NCI-H2081 treated with DMSO at 0.1 percent for 48 hours (cell line): ENCODE results near the gene SDK2.
"Not testable (repeated sequence)": the region's sequence is repeated elsewhere in the genome, so short reads cannot be mapped to it uniquely, and the experiment has no call there.

Experiments used
- DNase-seq: peaks from one replicate; lab custom pipeline; 2025; lab: John Stamatoyannopoulos, UW

Gene SDK2

DNA sequence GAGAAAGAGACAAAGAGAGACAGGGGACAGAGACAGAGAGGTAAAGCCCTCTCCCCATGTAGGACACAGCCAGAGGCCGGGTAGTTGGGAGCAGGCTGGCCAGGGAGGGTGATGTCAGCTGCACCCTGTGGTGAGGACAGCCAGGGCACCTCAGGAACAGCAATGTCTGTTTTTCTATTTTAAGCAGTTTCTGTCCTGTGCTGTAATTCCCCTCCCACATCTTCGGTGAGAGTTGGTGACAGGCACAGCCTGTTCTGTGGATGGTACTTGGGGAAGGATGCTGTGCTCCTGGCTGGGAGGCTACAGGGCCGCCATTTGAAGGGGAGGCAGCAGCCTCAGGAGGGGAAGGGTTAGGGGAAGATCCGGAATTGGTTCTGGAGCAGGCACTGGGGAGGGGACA lies 163.5 kb downstream of the SDK2 start:
- no peak for DNase-seq

DNA sequence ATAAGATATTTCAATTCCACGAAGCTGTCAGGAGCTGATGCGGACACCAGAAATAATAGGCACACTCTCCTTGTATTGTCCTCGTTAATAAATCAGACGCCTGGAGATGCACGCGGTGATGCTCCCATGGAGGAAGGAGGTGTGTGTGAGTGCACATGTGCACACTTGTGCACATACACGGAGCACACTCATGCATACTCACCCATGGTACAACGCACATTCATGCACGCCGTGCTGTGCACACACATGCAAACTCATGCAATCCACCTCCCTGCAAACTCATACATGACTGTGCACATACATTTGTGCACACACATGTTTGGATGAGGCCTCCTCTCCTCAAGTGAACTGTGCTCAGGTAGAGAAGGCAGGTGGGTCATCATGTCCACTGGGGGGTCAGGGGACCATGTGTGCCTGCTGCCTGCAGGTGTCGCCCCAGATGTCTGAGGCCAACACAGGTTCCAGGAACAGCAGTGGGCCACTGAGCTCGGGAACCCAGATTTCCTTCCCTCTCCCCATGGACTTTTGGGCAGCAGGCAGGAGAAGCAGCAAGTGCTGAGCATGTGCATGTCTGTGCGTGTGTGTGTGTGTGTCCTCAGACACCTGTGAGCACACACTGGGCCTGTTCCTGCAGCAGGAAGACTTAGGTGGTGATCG lies 165.3 kb downstream of the SDK2 start:
- no peak for DNase-seq

DNA sequence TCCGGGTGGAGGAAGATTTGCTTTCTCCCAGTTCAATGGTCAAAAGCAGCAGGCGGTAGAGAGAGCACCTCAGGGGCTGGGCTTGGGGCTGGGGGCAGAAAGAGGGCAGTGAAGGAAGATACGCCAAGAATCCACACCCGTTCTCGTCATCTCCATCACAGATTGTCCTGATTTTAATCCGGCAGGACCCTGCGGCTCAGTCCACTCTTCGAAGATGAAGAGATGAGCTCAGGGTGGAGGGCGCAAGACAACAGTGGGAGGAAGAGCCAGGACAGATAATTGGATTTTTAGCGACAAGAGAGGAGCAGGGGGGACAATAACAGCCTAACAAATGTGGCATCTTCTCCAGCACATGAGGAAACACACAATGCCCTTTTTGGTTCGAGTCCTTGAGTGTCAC lies 165.9 kb downstream of the SDK2 start:
- DNase-seq, result no peak

DNA sequence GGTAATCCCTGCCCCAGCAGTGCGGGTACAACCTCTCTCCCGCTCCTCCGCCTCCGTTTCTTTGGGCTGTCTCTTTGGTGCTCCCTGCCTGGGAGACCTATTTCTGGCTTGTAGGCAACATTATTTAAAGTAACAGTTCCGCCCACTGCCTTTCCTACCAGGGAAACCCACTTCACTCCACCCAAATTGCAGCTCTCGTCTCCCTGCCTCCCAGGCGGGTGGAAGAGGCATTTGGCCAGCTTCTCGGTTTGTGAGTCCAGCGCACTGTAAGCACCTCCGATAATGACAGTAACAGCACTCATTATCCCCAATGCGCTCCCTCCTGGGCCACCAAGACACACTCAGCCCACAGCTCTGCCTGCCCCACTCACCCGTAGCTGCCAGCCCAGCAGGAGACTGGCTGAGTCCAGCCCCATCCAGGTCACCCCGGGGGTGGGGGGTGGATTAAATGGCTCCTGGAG lies 167.3 kb downstream of the SDK2 start:
- DNase-seq, result peak; percentile 61

DNA sequence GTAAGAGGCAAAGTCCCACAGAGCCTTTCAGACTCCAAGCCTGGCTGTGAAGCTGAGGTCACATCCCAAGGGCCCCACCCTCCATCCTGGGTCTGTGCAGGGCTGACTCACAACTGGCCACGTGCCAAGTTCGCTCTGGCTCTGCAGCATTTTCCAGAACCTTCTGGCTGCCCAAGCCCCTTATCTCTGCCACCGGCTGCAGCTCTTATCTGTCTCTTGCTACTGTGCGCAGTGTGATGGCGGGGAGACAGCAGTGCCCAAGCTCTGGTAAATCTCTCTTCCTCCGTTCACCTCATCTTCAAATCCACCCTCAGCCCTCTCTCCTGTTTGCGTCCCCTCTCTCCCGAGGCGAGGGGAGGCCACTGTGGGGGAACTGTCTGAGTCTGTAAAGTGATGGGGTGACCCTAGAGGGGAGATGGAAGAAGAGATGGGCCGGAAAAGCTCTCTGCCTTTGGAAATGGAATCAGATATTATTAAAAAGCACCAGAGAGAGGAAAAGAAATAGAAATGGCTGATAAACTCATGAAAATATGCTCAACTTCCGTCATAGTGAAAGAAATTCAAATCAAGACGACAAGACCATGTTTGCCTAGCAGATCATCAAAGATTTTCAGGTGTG lies 169.8 kb downstream of the SDK2 start:
- no peak for DNase-seq

DNA sequence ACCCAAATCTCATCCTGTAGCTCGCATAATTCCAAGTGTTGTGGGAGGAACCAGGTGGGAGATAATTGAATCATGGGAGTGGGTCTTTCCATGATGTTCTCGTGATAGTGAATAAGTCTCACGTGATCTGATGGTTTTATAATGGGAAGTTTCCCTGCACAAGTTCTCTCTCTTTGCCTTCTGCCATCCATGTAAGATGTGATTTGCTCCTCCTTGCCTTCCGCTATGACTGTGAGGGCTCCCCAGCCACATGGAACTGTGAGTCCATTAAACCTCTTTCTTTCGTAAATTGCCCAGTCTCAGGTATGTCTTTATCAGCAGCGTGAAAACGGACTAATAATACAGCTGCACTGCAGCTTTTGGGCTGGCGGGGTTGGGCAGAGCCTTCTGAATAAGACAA lies 171.5 kb downstream of the SDK2 start:
- DNase-seq, result not testable (repeated sequence)

DNA sequence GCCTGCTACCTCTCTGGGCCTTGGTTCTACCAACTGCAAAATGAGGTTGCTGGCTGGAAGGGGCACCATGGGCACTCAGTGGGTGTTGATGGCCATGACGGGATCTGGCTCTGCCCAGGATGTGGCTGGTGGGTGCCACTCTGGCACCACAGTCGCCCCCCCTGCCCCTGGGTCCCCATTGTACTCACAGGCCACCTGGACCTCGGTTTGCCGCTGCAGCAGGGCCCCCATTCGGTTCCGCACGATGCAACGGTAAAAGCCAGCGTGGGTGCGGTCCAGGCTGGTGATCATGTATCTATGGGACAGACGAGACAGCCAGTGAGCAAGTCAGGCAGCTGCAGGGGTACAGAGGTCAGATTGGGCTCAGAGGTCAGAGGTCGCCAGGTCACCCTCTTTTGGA lies 172.3 kb downstream of the SDK2 start:
- DNase-seq, result no peak

DNA sequence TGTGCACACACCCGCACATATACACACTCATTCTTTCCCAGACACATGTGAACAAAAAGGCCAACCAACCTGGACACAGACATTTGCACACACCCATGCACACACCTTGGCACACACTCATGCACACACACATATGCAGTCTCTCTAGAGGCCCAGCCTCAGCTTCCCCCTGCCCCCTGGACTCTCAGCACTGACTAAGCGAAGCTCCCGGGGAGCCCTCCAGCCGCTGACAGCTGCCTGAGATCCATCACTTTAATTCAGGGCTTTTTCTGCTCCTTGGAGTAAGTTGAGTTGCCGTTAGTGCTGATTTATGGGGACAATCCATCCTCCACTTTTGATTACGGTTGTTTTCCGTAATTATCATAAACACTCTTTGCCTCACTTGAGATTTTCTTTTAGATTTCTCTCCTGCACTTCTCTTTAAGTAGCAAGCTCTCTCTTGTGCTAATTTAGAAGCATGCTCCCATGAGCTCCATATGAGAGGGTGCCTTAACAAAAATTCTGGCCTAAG lies 173.9 kb downstream of the SDK2 start:
- no peak for DNase-seq

DNA sequence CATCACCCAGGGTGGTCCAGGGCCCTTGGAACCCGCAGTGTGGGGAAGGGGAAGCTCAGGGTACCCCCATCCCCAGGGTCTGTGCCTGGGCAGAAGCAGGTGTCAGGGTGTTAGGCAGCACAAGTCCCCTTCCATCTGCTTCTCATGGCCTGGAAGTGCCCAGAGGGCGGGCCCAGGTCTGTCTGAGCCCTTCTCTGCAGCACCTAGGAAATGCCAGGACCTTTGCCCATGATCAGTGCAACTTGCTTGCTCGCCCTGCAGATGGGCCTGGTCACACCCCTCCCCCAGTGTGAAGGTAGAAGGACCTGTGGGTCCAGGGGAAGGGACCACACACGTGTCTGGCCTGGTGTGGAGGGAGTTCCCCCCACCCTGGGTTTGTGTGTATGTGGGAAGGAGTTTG lies 174.9 kb downstream of the SDK2 start:
- no peak for DNase-seq

DNA sequence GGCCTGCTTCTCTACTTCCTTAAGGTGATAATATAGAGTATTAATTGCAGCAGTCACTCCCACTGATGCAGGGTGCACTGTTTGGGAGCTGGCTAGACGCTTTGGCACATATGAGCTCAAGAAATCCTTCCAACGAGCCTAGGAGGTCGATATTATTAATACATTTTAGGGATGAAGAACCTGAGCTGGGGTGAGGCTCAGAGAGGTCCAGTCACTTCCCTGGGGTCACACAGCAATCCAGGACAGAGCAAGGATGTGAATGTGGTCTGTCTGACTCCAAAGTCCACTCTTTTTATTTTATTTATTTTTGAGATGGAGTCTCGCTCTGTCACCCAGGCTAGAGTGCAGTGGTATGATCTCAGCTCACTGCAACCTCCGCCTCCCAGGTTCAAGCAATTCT lies 176.0 kb downstream of the SDK2 start:
- DNase-seq, result no peak

DNA sequence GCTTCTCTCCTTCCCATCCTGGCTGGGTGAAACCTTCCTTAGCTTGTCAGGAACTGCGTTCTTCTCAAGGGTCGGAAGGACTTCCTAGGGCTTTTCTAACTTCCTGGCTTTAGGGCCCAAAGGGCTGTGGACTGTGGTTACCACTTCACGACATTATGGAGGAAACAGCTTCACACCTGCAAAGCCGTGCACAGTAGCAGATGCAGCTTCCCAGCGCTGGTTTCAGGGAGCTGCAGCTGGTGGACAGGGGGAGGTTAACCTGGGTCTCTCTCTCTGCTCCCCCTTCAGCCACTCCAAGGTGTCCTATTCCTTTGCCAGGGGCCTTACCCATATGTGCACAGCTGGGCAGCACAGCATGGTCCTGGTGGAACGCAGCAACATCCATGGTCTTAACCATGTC lies 176.6 kb downstream of the SDK2 start:
- no peak for DNase-seq

DNA sequence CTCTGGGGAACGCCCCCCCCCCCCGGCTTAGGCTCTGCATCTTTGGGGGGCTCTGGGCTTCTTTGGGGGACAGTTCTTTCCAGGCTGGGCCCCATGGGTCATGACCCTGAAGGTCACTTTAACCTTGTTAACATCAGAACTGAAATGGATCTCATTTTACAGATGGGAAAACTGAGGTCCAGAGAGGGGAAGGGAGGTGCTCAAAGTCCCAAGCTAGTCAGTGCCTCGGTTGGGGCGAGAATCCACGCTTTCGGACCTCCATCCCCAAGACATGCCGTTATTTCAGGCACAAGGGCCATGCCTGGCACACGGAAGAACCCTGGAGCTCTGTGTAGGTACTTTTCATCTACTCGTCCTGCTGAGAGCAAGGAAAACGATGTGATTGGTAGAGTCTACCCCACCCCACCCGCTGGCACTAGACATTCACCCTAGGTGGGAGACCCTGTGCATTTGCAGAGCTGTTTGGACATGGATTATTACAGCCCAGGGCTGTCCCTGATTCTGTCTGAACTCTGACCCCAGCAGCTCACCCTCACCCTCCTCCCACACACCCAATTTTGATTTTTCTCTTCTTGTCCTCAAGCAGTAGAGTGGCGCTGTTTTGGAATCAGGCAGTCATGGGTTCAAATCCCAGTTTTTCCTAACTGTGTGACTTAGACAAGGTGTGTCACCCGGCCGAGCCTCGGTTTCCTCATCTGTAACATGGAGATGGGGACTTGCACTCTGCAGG lies 177.4 kb downstream of the SDK2 start:
- no peak for DNase-seq

DNA sequence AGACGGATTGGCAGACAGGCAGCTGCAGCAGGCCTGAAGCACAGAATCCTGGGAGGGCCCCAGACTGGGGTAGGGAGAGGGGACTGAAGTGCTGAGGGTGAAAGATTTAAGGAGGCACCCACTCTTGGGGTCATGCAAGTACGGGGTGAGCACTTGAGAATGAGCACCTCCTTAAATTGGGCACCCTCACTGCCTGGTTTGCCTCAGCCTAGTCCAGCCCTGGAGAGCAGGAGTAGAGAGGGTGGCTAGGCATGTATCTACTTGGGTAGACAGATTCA lies 178.4 kb downstream of the SDK2 start:
- no peak for DNase-seq

DNA sequence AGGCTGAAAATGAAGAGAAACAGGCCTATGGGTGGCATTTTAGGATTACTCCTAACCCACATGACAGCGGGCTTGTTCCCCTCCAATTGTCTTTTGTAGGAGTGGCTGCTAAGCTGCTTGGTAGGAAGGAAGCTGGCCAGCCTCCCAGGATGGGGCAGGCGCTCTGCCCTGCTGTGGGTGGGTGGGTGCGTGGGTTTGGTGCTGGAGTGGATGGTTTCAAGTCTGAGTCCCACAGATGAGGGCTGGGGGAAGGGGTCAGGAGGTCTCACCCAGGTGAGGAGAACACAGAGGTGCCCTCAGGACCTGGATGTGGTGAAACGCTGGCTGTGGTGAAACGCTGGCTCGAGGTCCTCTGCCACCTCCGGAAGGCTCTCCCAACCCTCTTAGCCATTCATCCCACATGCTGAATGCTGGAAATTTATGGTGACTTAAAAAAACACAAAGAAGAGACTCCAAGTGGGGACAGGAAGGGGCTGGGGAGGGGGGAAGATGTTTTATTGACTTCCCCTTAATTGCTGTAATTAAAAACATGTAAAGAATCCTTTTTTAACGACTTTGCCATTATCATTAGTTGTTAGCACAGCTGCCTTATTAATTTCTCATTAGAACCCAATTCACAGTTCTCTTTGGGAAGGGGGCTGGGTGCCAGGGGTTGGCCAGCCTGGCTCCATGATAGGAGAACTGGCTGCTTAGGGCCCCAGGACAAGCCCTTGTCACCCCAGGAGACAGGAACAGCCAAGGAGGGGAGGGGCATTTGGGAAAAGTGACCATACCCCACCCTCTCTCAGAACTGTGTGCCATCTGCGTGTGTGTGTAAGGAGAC lies 178.9 kb downstream of the SDK2 start:
- peak; percentile 95 for DNase-seq

DNA sequence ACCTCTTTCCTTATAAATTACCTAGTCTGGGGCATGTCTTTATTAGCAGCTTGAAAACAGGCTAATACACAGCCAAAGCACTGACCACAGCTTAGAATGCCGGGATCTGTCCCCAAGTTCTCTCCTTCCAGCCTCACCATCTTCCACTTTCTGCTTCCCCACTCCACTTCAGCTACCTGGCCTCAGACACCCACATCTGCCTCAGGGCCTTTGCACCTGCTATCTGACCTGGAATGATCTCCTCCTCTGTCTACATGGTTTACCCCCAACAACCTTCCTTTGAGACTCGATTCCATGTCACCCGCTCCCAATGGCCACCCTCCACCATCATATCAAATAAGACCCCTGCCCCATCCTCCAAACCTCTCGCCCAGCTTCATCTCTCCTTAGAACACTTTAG lies 179.8 kb downstream of the SDK2 start:
- no peak for DNase-seq

DNA sequence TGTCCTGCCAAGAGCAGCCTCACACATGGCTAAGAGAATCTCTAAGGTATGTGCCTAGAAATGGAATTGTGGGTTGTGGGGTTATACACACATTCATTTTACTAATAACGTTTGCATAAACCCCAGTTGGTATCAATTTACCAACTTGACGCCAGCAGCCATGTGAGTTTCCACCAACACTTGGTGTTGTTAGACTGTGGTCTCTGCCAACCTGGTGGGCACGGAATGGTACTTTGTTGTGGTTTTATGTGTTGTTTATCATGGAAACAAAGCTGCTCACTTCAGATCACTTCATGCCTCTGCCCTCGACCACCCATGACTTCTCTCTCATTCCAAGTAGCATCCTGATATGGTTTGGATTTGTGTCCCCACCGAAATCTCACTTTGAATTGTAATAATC lies 180.4 kb downstream of the SDK2 start:
- DNase-seq, result peak; percentile 31

DNA sequence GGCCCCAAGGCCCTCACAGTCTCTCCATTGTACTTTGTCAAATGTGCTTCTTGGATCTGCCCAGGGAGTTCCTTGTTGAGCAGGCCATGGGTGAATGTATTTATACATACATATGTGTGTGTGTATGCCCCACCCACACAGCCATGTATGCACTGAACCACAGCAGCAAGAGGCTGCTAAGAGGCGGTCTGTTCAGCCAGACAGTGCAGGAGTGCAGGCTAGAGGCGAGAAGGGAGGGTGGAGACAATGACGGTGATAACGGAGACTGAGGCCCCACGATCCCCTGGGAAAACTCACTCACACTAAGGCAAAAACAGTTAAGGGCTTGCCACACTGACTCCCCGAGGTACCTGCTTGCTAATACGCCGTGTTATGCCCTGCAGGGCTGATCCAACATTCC lies 181.4 kb downstream of the SDK2 start:
- no peak for DNase-seq

DNA sequence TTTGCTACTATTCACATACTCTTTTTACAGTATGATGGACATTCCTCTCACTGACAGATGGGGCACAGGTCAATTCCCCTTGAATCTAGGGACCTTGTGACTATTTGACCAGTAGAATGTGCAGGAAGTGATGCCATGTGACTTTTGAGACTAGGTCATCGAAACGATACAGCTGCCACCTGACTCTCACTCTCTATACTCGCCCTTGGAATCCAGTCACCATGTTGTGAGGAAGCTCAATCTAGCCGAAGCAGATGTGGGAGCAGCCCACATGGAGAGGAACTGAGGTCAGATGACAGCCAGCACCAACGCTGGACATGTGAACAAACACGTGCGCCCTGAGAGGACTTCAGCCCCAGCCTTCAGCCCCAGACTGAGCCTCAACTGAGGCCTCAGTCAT lies 184.3 kb downstream of the SDK2 start:
- DNase-seq, result no peak

DNA sequence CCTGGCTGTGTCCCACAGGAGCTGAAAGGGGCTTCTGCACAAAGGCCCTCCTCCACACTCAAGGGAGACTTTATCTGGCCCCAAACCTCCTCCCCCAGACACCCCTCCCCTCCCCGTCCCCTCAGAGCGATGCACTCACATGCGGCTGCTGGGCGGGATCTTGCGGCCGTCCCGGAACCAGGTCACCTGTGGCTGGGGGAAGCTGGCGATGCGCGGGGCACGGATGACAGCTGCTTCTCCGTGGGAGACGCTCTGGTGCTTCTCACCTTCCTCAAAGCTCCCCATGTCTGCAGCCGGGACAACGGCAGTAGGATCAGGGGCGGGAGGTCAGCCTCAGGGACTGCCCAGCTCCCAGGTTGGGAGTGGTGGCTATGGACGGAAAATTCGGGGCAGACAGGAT lies 188.5 kb downstream of the SDK2 start:
- DNase-seq, result no peak

DNA sequence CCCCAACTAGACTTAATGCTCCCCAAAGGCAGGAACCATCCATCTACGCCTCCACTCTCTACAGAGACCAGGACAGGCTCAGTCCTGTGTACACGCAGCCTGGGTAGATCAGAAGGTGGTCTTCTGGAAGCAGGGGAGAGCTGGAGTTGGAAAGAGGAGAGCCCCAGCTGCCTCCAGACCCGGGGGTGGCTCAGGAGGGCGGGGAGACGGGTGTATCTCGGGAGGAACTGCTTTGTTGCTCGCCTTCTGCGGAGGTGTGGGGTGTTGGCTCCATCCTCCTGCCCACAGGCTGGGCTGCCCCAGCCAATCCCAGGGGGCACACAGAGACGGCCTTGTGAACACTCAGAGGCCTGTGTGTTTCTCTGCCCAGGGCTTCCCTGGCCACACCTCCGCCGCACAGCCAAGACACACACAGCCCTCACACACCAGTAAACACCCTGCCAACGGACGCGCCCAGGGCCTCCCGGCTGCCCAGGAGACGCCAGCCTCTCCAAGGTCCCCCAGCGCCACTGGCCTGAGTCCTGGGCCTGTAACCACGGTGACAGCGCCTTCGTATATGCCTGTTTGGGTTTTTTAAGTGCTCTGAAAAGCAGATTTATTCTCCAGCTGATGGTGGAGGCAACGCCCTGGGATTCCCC lies 189.1 kb downstream of the SDK2 start:
- DNase-seq, result no peak

DNA sequence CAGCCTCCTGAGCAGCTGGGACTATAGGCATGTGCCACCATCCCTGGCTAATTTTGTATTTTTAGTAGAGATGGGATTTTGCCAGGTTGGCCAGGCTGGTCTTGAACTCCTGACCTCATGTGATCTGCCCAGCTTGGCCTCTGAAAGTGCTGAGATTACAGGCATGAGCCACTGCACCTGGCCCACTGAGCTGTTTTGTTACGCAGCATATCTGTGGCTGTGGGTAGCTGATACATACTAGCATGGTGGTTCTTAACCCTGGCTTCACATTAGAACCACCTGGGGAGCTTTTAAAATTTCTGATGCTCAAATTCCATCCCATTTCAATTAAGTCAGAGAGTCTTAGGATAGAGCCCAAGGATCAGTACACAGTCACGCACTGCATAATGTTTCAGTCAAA lies 190.8 kb downstream of the SDK2 start:
- not testable (repeated sequence) for DNase-seq

DNA sequence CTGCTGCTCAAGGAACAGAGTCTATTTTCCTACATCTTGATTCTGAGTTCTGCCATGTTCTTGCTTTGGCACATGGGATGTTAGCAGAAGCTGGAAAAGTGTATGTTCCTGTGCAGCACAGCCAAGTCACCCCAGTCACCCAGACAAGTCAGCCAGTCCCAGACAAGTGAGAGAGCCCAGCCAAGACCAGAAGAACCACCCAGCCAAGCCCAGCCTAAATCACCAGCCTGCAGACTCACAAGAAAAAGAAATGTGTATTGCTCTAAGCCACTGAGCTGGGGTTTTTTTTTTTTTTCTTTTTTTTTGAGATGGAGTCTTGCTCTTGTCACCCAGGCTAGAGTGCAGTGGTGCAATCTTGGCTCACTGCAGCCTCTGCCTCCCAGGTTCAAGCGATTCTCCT lies 191.2 kb downstream of the SDK2 start:
- no peak for DNase-seq
